GM21447 (cell line): ENCODE measurements around the gene EPHB3.

Source experiments
- ATAC-seq: cut with Tn5 transposase; IDR thresholded peaks from one replicate; pipeline ENCODE4 v1.9.1; 2021; ENCODE audit not compliant: unreplicated experiment

Gene EPHB3

GRCh38 chr3:184561061-184561912, at the start of gene EPHB3:
TSS of gene EPHB3 (plus strand) at chr3:184561785. CDS start at chr3:184562236, 451 bp downstream.
- peak; percentile 90 for ATAC-seq

- ATAC-seq: no peak
These were observed 49.0 kb upstream of the EPHB3 start for GRCh38 chr3:184512621-184513020.

- ATAC-seq: no peak
These were observed 48.1 kb upstream of the EPHB3 start for GRCh38 chr3:184513276-184514170.

GRCh38 chr3:184514171-184514490, 47.5 kb upstream of the EPHB3 start:
- ATAC-seq: no peak

GRCh38 chr3:184523825-184524615, 37.6 kb upstream of the EPHB3 start:
- no peak for ATAC-seq

GRCh38 chr3:184524981-184525336, 36.6 kb upstream of the EPHB3 start:
- ATAC-seq: no peak

GRCh38 chr3:184525337-184526087, 36.1 kb upstream of the EPHB3 start:
- ATAC-seq: no peak

GRCh38 chr3:184526088-184526433, 35.5 kb upstream of the EPHB3 start:
- ATAC-seq: no peak

GRCh38 chr3:184531626-184532280, 29.8 kb upstream of the EPHB3 start:
- ATAC-seq: no peak

- ATAC-seq: no peak
These were observed 28.4 kb upstream of the EPHB3 start for GRCh38 chr3:184532940-184533732.

- no peak for ATAC-seq
These were observed 23.5 kb upstream of the EPHB3 start for GRCh38 chr3:184537885-184538665.

GRCh38 chr3:184538666-184539431, 22.7 kb upstream of the EPHB3 start:
- ATAC-seq: no peak

GRCh38 chr3:184539801-184540435, 21.7 kb upstream of the EPHB3 start:
- ATAC-seq: no peak

- ATAC-seq: no peak
These were observed 20.6 kb upstream of the EPHB3 start for GRCh38 chr3:184540777-184541681.

GRCh38 chr3:184541886-184542562, 19.6 kb upstream of the EPHB3 start:
- no peak for ATAC-seq

- no peak for ATAC-seq
These were observed 19.0 kb upstream of the EPHB3 start for GRCh38 chr3:184542577-184542976.
